ENCODE data around the gene BRS3.
"Not testable (repeated sequence)": the region's sequence is repeated elsewhere in the genome, so short reads cannot be mapped to it uniquely, and the experiment has no call there.

The BRS3 gene

DNA sequence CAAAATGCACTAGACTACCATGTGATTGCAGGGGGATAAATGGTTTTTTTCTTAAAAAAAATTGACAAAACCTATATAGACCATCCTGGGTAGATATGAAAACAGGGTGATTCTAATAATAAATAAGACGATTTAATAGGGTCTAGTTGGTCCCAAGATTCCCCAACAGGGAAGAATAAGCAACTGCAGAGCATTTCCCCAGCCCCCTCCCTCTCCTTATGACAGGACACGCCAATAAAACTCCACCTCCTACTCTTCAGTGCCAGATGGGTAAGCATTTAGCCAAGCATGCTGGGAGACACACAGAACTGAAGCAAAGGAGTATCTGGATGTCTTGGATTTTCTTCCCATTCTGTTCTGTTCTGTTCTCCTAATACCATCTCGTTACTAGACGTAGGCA lies at the start of gene BRS3:
Gene BRS3, plus strand, starts transcription at position 301 of the 400 bp plus-strand sequence. CDS start 168 bp downstream, outside the sequence.
- in situ Hi-C loops (cut with MboI; ENCODE audit: low sequenced_read_pairs), result no loop called here

DNA sequence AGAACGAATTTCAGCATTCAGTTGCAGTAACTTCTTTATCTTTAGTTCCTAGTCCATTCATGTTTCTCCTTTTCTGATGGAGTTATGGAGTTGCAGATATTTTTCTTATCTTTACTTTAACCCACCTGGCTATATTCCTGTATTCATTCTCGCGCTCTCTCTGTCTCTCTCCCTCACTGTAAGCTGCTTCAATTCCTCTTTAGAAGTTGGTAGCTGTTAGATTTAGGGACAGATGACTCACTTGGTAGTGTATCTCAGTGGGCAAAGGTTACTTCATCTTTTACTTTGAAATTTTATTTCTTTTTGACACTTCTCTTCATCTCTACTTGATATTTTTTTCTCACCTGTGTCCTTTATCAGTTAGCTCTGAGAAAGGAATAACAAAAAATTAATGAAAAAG lies 49.6 kb upstream of the BRS3 start:
- in situ Hi-C loops (cut with MboI; ENCODE audit: low sequenced_read_pairs), result no loop called here

DNA sequence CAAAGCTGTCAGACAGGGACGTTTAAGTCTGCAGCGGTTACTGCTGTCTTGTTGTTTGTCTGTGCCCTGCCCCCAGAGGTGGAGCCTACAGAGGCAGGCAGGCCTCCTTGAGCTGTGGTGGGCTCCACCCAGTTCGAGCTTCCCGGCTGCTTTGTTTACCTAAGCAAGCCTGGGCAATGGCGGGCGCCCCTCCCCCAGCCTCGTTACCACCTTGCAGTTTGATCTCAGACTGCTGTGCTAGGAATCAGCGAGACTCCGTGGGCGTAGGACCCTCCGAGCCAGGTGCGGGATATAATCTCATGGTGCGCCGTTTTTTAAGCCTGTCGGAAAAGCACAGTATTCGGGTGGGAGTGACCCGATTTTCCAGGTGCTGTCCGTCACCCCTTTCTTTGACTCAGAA lies 42.1 kb upstream of the BRS3 start:
- in situ Hi-C loops (cut with MboI; ENCODE audit: low sequenced_read_pairs), result not testable (repeated sequence)

DNA sequence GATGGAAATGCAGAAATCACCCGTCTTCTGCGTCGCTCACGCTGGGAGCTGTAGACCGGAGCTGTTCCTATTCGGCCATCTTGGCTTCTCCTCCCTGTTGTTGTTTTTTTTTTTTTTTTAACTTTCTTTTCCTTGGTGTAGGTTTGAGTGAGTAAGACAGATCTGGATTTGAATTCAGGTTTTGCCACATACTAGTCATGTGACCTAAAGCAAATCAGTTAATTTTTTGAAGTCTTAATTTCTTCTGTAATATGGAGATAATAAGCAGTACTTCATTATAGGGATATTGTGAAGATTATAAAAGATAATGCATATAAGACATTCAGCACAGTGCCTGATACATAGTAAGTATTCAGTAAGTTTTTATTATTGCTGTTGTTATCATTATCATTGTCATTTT lies 41.5 kb upstream of the BRS3 start:
- in situ Hi-C loops (cut with MboI; ENCODE audit: low sequenced_read_pairs), result no loop called here

DNA sequence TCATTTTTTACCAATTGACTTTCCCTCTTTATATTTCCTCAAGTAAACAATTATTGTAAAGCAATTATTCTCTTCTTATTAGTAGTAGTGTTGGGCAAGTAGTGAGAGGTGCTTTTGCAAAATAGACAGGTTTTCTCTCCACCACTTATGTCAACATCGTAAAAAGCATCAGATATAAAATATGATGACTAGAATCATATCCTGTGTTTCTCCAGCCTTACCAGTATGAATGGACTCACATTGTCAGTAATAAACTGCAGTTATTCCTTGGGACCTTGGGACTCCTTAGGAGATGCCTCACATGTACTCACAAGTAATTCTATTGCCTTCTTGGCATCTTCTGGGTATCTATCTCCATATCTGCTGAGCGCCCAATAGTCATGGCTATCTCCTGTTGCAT lies 40.4 kb upstream of the BRS3 start:
- in situ Hi-C loops (cut with MboI; ENCODE audit: low sequenced_read_pairs), result no loop called here

DNA sequence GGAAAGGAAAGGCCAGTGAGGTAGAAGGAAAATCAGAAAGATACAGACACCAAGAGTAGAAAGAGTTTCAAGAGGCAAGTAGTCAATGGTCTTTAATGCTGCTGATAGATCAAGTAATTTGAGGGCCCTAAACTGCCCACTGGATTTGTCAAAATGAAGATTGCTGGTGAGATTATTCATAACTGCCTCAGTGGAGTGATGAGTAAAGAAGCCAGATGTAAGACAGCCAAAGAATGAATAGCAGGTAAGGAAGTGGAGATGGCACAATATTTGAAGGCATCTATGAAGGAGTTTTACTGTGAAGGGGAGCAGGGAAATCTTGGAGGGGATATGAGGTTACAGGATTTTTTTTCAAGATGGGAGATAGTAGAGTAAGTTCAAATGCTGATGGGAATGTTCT lies 39.8 kb upstream of the BRS3 start:
- in situ Hi-C loops (cut with MboI; ENCODE audit: low sequenced_read_pairs), result no loop called here

DNA sequence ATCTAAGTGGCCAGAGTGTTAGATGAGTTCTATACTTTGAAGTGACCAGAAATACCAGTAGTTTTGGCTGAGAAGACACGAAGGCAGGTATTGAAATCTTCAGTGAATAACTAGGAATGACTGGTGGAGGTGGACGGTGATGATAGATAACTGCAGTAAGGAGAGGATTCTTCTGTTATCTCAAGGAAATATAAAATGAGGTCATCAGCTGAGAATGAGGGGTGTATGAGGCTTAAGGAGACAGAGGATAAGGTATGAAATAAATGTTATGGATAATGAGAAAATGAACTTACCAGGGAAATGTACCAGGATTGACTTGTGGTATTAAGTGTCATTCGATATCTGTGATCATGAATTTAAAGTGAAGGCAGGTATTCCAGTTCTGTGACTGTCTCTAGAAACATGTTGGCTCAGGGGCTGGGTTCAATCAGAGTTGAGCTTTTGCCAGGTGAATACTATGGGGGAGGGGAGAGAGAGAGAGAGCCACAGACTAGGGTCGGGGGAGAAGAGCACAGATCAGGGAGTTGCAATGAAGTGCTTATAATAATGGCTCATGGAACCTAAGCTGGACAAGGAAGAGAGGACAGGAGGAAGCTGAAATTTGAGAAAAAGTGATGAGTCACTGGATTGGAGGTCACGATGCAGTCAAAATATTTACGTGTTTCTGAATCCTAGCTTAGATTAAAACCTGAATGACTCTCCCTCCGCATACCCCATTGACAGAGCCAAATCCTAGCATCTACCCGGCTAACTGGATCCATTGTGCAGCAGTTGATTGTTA lies 37.5 kb upstream of the BRS3 start:
- in situ Hi-C loops (cut with MboI; ENCODE audit: low sequenced_read_pairs), result no loop called here

DNA sequence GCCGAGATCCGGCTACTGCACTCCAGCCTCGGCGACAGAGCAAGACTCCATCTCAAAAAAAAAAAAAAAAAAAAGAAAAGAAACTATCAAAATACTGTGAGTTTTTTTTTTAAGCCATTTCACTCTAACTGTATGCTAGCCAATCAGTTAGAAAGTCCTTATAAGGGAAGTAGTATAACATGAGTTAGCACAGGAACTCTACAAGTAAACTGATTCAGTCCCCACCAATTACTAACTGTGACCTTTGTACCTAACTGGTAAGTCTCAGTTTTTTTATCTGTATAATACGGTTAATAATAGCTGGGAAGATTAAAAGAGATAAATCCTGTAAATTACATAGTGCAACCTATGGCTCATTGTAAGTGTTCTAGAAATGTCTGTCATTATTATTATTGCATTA lies 35.1 kb upstream of the BRS3 start:
- in situ Hi-C loops (cut with MboI; ENCODE audit: low sequenced_read_pairs), result no loop called here

DNA sequence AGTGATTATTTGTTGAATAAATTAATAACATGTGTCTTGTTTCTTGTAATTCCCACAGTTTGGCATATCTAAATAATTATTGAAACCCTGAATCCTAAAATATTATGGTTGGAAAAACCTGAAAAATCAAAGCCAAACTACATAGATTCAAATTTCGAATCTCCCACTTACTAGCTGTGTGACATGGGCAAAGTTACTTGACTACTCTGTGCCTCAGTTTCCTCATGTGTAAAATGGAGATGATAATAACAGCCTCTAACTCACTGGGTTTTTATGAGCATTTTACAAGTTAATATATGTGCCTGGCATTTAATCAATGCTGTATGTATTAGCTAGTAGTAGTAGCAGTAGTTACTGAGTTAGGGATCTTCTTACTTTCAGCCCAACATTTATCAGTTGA lies 34.6 kb upstream of the BRS3 start:
- in situ Hi-C loops (cut with MboI; ENCODE audit: low sequenced_read_pairs), result no loop called here

DNA sequence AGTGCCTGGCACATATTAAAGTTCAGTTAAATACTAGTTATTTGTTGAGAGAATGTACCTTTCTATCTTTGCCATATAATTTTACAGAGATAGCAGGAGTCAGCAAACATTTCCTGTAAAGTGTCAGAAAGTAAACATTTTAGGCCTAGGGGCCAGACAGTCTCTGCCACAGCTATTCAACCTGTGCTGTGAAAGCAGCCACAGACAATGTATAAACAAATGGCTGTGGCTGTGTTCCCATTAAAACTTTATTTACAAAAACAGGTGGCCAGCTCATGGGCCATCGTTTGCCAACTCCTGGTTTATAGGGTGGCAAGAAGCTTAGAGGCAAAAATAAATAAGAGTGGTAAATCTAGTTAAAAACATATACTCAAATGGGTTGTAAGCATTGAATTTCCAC lies 34.0 kb upstream of the BRS3 start:
- in situ Hi-C loops (cut with MboI; ENCODE audit: low sequenced_read_pairs), result no loop called here

DNA sequence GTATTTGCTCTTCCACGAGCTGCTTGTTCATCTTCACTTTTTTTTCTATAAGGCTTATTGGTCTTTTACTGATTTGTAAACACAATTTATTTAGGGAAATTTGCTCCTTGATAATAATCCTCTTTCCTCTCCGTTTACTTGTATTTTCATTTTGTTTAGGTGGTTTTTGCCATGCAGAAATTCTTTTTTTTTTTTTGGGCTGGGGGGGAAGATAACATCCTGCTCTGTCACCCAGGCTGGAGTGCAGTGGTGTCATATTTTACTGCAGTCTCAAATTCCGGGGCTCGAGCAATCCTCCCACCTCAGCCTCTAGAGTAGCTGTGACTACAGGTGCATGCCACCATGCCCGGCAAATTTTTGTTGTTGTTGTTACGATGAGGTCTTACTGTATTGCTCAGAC lies 31.6 kb upstream of the BRS3 start:
- in situ Hi-C loops (cut with MboI; ENCODE audit: low sequenced_read_pairs), result no loop called here

DNA sequence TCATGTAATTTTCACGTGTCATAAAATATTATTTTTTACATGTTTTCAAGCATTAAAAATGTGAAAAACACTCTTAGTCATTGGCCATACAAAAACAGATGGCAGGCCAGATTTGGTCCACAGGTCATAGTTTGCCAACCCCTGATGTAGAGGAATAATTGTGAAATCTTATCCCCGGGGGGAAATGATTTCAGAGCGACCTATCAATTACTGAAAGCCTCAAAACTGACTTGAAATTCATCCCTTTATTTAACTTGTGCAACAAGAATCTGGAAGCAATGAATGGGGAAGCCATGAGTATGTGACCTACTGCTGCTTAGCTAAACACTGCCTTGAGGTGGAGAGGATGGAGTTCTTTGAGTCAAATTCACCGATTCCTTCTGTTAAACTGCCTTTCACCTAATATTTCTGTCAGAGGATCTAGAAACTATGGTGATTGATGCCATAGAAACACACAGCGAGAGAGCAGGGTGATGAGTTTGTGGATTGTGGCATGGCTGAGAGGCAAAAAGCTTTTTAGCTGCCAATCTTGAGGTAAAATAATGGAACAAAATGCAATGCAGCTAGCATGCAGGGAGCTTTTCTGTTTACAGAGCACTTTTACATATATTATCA lies 30.3 kb upstream of the BRS3 start:
- in situ Hi-C loops (cut with MboI; ENCODE audit: low sequenced_read_pairs), result no loop called here

DNA sequence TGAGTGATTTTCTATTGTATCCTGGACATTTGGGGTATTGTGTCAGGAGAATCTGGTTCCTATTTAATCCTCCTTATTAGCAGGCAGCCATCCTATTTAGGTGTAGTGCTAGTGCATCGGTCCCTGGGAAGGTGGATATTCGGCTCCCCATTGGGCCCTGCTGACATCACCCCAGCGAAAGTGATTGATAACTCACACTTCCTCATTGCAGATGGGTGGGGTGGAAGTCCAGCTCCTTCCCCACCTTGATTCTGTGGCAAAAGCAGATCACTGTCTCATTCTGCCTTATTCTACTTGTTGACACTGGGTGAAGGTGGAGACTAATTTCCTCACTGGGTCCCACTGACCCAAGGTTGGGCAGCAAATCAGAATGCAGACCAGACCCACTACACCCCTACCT lies 23.2 kb upstream of the BRS3 start:
- in situ Hi-C loops (cut with MboI; ENCODE audit: low sequenced_read_pairs), result no loop called here

DNA sequence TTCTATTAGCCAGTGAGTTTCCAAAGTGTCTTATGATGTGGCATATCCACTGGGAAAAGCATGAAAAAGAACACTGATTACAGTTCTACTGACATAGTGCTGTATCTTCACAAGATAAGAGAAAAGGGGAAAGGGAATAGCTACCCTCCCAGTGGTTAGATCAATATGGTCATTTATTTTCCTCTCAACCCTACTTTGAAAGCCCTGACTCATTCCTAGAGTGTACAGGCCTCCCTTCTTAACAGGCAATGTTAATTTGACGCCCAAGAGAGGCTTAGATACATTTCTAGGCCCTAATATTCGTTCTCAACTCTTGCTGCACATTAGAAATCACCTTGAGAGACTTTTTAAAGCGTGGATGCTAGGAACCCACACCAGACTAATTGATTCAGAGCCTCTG lies 20.4 kb upstream of the BRS3 start:
- in situ Hi-C loops (cut with MboI; ENCODE audit: low sequenced_read_pairs), result no loop called here

DNA sequence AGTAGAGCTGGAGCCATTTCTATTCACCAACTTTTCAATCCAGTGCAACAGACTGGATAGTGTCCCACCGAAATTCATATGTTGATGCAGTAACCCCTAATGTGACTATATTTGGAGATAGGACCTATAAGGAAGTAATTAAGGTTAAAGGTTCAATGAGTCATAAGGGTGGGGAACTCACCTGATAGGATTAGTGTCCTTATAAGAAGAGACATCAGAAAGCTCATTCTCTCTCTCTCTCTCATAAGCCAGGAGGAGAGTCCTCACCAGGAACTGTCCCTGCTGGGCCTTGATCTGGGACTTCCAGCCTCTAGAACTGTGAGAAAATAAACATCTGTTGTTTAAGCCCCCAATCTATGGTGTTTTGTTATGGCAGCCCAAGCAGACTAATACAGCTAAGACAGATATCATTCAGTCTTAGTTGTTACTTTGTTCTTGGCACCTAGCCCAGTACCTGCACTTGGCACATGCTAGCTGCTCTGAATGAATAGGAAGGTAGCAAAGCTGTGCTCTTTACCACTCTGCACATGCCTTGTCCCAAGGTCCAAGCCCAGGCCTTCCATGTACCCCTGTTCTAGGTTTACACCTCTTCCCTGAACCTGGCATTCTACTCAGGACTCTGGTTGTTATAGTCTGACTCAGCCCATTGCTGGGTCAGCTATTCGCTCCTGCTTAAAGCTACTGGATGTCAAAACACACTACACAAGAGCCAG lies 19.2 kb upstream of the BRS3 start:
- in situ Hi-C loops (cut with MboI; ENCODE audit: low sequenced_read_pairs), result no loop called here

DNA sequence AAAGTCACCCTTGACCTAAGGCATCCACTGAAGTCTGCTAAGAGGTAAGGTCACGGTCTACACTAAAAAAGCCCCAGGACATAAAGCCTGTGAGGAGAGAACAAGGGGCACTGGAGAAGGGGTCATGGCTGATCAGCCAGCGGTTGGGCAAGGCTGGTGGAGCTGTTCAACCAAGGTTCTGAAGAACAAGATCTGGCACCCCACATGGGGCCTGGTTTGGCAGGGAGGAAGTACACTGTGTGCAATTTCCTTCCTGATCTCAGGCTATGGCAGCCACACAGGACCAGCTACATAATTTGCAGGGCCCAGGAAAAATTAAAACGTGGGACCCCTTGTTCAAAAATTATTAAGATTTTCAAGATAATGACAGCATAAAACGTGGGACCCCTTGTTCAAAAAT lies 14.1 kb upstream of the BRS3 start:
- in situ Hi-C loops (cut with MboI; ENCODE audit: low sequenced_read_pairs), result no loop called here

DNA sequence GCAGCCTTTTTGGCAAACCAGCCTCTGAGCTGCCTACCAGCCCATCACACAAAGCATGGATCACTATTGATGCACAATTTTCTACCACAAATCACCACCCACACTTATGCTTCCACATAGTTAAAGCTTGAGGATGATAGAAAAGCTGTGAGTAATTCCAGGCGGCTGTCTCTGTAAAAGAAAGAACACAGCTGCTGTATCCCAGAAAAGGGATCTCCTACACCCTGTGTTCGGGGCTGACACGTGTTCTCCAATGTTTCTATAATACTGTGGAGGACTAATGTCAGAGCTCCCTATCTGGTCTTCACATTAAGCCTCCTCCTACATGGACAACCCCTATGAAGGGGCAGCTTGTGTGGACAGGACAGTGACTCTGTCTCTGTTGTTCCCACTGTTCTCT lies 12.5 kb upstream of the BRS3 start:
- in situ Hi-C loops (cut with MboI; ENCODE audit: low sequenced_read_pairs), result no loop called here

DNA sequence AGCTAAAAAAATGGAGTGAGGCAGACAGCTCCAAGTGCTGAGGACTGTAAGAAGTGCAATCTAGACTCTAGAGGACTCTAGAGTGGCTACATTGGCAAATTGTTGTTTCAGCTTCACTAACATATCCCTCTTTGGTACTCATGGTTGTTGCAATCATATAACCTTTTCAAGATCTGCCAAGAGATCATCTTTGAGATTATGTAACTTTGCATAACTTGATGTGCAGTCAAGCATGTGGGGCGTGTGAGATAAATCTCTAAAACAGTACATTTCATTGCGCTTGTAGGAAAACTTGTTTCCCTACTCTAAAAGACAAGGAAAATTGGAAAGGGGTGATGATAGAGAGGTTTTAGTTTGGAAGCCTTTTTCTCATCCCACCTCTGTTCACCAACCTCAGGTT lies 11.2 kb upstream of the BRS3 start:
- in situ Hi-C loops (cut with MboI; ENCODE audit: low sequenced_read_pairs), result no loop called here

DNA sequence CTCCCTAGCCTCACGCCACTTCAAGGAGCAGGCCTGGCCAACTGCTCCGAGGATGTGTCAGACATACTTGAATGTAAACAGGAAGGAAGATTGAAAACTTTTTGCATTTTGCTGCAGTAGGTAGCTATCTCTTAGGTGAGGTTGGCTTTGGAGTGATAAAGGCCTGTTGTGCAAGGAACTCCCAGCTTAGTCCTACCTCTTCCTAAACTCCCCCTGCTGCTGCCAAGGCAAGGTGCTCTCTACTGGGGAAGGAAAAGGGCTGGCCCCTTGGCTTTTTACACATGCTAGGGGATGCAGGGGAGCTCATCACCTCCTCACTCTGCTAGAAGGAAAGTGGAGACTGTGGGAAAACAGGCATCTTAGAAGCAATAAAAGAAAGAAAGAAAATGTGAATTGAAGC lies 10.7 kb upstream of the BRS3 start:
- in situ Hi-C loops (cut with MboI; ENCODE audit: low sequenced_read_pairs), result no loop called here

DNA sequence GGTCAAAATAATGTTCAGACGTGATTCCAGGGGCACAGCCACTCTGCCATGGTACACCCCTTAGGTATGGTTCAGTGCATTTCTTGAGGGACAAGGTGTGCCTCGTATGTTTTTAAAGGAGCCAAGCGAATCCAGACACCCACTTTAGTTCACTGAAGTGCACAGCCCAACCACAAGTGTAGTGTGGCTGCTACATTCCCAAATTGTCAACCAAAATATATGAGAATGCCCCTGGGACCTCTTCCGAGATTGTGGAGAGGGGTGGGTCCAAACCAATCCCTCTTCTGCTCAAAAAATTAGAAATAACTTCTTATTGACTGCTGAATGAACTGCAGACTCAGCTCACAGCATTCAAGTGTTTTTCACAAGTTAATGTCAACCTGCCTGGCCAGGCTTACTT lies 7.4 kb upstream of the BRS3 start:
- in situ Hi-C loops (cut with MboI; ENCODE audit: low sequenced_read_pairs), result no loop called here

DNA sequence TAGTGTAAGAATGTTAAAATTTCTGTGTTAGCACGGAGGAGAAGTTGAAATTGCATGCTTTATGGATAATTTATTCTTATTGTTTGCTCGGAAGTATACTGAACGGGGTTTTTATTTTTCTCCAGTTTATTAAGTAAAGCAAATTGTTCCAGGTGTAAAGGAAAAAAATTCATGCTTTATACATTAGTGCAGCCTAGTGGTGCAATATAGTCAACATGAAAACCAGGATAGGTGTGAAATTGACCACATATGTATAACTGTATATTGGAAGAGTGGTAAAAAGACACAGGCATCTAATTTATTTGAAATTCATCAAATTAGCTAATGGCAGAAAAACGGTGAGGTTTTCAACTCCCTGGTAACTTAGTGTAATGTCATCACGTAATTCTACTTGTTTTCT lies 959 bp downstream of the BRS3 start:
- in situ Hi-C loops (cut with MboI; ENCODE audit: low sequenced_read_pairs), result no loop called here

DNA sequence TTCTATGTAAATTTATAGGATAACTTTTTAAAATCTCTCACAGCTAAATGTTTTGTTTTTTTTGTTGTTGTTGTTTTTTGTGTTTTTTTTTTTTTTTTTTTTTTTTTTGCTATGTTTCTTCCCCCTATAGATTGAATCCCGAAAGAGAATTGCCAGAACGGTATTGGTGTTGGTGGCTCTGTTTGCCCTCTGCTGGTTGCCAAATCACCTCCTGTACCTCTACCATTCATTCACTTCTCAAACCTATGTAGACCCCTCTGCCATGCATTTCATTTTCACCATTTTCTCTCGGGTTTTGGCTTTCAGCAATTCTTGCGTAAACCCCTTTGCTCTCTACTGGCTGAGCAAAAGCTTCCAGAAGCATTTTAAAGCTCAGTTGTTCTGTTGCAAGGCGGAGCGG lies 4.1 kb downstream of the BRS3 start:
- in situ Hi-C loops (cut with MboI; ENCODE audit: low sequenced_read_pairs), result no loop called here

Data from hTERT RPE-1 (cell line).